Neutrophil (primary cell): ENCODE results near the gene GPR78.
A peak's percentile ranks its signal among the peaks of the same experiment; 100 is the strongest.

Source experiments
- H3K27ac ChIP-seq: fragments of 200-600 bp; sonication (generic); 2 replicates; pipeline ENCODE4 v1.5.1; 2016; ENCODE audit warnings: mild to moderate bottlenecking, moderate library complexity
- H3K27me3 ChIP-seq: fragments of 200-600 bp; sonication (generic); 2 replicates; pipeline ENCODE4 v1.6.0; 2016; ENCODE audit warnings: mild to moderate bottlenecking
- H3K36me3 ChIP-seq: fragments of 200-600 bp; sonication (generic); 2 replicates; pipeline ENCODE4 v1.5.1; 2017
- H3K4me1 ChIP-seq, 2 experiments: fragments of 200-600 bp in 1 of 2; sonication (generic) in 1 of 2; 1 replicate in 1 of 2; 2 replicates in 1 of 2; pipeline versions ENCODE4 v1.5.1 to v1.6.1; 2013 to 2016; ENCODE audit warnings: low read depth in 1 of 2, low read length in 1 of 2, mild to moderate bottlenecking in 1 of 2, moderate library complexity in 1 of 2; ENCODE audit not compliant: control insufficient read depth in 1 of 2, insufficient read depth in 1 of 2
- H3K4me3 ChIP-seq, 2 experiments: fragments of 200-600 bp in 1 of 2; sonication (generic) in 1 of 2; 1 replicate in 1 of 2; 2 replicates in 1 of 2; pipeline ENCODE4 v1.5.1; 2013 to 2016; ENCODE audit warnings: low read depth in 1 of 2, low read length in 1 of 2, mild to moderate bottlenecking in 1 of 2, moderate library complexity in 1 of 2
- H3K9me3 ChIP-seq: fragments of 200-600 bp; sonication (generic); 2 replicates; pipeline ENCODE4 v1.5.1; 2016
- TF ChIP-seq, protein P1 (sequence below): fragments of 200-600 bp; sonication (generic); IDR thresholded peaks from 2 replicates; pipeline ENCODE4 v1.5.1; 2016; ENCODE audit warnings: antibody characterized with exemption

GPR78 gene

DNA sequence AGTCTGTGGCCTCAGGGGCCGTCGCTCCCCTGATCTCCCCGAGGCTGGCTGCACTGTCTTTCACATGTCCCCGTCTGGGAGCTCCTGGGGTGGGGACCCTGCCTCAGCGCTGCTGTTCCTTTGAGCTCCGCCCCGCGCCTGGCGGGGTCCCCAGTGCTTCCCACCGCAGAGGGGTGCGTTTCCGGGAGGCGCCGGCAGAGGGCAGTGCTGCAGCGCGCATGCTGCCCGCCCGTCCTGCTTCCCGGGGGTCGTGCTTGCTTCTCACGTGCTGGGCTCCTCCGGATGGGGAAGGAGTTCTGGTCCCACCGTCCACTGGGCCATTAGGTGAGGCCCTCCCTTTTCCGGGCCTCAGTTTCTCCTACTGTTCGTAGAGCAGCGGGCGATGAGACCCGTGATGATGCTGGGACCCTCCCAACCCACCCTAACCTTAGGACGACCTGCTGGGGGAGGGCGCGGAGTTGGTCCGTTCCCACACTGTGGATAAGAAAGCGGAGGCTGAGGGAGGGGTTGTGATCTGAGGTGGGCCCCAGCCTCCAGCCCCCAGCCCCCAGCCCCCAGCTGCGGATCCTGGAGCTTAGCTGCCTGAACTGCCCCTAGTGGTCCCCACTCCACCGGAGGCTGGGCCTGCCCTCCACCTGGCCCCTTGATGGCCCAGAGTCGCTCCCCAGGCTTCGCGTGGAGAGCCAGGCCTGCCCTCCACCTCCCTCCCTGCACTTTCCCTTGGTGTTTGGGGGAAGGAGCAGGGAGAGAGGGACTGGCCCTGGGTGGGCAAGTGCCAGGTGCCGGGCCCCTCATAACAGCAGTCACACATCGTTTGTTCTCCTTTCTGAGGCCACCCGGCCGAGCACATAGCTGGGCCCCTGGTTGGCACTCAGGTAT is 27.6 kb downstream of the GPR78 start:
- H3K9me3 ChIP-seq: no peaks in the 10 kb centered on the region
- no peaks in the 10 kb centered on the region for H3K36me3 ChIP-seq
- H3K4me3 ChIP-seq: no peak overlapping the region
- TF ChIP-seq, protein P1, sequence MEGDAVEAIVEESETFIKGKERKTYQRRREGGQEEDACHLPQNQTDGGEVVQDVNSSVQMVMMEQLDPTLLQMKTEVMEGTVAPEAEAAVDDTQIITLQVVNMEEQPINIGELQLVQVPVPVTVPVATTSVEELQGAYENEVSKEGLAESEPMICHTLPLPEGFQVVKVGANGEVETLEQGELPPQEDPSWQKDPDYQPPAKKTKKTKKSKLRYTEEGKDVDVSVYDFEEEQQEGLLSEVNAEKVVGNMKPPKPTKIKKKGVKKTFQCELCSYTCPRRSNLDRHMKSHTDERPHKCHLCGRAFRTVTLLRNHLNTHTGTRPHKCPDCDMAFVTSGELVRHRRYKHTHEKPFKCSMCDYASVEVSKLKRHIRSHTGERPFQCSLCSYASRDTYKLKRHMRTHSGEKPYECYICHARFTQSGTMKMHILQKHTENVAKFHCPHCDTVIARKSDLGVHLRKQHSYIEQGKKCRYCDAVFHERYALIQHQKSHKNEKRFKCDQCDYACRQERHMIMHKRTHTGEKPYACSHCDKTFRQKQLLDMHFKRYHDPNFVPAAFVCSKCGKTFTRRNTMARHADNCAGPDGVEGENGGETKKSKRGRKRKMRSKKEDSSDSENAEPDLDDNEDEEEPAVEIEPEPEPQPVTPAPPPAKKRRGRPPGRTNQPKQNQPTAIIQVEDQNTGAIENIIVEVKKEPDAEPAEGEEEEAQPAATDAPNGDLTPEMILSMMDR: peak; percentile 54
- no peak overlapping the region for H3K27ac ChIP-seq
- H3K27me3 ChIP-seq: peaks cover 6% of the 10 kb centered on the region
- no peaks in the 10 kb centered on the region for H3K4me1 ChIP-seq

DNA sequence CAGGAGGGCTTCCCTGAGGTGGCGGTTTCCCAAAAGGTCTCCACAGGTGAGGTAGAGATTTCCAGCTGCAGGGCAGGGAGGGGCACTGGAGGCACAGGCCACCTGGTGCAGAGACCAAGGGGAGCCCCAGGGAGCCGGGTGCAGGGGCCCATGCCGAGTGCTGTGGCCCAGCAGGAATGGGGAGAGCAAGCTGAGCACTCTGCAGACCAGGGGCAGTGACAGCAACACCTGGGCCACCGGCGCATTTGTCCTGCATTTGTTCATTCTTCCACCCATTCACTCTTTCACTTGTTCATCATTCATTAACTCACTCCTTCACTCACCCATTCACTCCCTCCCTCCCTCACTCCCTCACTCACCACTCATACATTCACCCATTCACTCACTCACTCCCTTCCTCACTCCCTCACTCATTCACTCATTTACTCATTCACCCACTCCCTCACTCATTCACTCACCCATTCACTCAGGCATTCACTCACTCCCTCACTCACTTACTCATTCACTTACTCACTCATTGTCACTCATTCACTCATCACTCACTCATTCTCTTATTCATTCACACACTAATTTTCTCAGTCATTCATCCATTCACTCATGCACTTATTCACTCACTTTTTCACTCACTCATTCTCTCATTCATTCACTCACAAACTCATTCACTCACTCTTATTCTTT is 28.7 kb downstream of the GPR78 start:
- H3K27me3 ChIP-seq: no peaks in the 10 kb centered on the region
- H3K36me3 ChIP-seq: no peaks in the 10 kb centered on the region
- no peak overlapping the region for H3K27ac ChIP-seq
- no peaks in the 10 kb centered on the region for H3K9me3 ChIP-seq
- no peak overlapping the region for H3K4me3 ChIP-seq
- no peaks in the 10 kb centered on the region for H3K4me1 ChIP-seq
- TF ChIP-seq, protein P1: no peak

DNA sequence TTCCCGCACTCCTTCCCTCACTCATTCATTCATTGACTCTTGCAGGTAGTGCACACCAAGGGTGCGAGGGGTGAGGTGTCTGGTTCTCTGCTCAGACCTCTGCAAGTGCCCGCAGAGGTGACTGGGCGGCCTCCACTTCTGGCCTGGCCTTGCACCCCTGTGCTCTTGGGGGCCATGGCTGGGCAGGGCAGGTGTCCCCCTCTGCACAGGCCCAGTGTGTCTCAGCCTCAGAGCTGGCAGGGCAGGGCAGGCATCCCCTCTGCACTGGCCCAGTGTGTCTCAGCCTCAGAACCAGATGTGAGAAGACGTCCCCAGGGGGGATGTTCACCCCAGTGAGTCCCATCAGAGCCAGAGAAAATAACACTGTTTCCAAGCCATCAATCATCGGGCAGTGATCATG is 29.2 kb downstream of the GPR78 start:
- Histone ChIP-seq H3K27me3 (no peaks in the 10 kb centered on the region), H3K36me3 (no peaks in the 10 kb centered on the region), H3K27ac (no peak overlapping the region), H3K4me1 (no peaks in the 10 kb centered on the region), H3K4me3 (no peak overlapping the region), H3K9me3 (no peaks in the 10 kb centered on the region)
- TF ChIP-seq, protein P1: no peak

DNA sequence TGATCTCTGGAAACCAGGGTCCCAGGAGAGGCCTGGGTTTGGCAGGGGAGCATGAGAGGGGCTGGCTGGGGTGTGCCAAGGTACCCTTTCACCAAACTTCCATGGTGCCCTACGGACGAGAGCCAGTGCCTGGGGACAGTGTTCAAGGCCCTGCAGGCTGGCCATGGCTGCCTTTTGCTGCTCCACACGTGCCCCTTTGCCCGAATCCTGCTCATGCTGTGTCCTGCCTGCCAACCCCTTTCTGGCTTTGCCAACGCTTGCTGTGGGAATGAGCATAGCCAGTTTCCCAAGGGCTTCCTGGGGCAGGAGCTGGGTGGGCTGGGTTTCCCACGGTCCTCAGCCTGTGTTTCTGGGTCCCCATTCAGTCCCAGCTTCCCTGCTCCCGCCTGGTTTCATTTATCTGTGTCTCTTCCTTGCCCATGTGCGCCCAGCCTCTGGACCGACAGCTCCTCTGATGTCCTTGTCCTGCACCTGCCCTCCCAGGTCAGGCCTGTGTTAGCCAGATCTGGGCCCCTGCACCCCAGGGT is 29.7 kb downstream of the GPR78 start:
- H3K9me3 ChIP-seq: no peaks in the 10 kb centered on the region
- H3K4me1 ChIP-seq: no peaks in the 10 kb centered on the region
- no peaks in the 10 kb centered on the region for H3K36me3 ChIP-seq
- no peak overlapping the region for H3K4me3 ChIP-seq
- no peaks in the 10 kb centered on the region for H3K27me3 ChIP-seq
- TF ChIP-seq, protein P1: no peak
- no peak overlapping the region for H3K27ac ChIP-seq

DNA sequence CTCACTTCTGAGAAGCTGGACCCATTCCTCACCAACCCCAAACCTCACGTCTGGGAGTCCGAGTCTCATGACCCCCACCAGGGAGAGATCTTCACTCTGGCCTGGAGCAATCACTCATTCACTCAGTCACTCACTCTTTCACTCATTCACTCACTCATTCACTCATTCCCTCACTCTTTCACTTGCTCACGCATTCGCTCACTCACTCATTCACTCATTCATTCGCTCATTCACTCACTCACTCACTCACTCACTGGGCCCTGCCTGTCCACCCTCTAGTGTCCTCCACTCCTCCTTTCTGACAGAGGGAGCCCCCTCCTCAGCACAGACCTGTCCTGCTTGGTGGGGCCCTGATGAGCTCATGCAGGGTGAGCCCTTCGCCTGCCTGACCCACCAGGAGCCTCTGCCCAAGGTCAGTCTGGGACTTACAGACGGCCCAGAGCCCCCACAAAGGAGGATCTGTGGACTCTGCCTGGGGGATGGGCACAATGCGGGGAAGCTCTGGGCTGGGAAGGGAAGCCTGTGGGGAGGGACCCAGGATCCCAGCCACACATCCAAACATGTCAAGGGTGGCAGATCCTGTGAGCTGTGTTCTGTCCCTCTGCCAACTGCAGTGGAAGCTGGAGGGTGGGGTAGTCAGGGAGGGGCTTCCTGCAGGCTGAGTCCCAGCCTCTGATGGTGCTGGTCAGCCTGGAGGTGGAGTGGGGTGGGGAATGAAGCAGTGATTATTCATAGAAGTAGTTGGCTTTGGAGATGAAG is 30.8 kb downstream of the GPR78 start:
- Histone ChIP-seq H3K36me3 (no peaks in the 10 kb centered on the region), H3K4me3 (no peak overlapping the region), H3K27me3 (no peaks in the 10 kb centered on the region), H3K27ac (no peak overlapping the region), H3K4me1 (no peaks in the 10 kb centered on the region), H3K9me3 (no peaks in the 10 kb centered on the region)
- TF ChIP-seq, protein P1: no peak
